Right cardiac atrium (tissue), 5 donors: ENCODE measurements around the gene USP25. TPM values are rescaled to one million over a fixed set of nuclear protein-coding genes. Genes with fewer than 3 reads are reported as not detected.
A peak's percentile ranks its signal among the peaks of the same experiment; 100 is the strongest.

Experiments used
- ATAC-seq, 2 donors: fragments of 200-7000 bp; cut with Tn5 transposase; one replicate each; pipeline versions ENCODE4 v1.8.0 to v1.9.1; 2020; ENCODE audit warnings: moderate library complexity in 2 of 2, mild to moderate bottlenecking in 1 of 2
- DNase-seq, 3 donors: peaks; one replicate each; pipeline ENCODE4 v3.0.0-alpha.2; 2020
- H3K27ac ChIP-seq: one replicate; pipeline ENCODE4 v1.5.1; 2013; ENCODE audit warnings: mild to moderate bottlenecking, low read length, control low read depth, moderate library complexity
- H3K27me3 ChIP-seq: one replicate; pipeline ENCODE4 v1.6.1; 2013; ENCODE audit not compliant: control insufficient read depth, insufficient read depth
- H3K4me1 ChIP-seq: one replicate; pipeline ENCODE4 v1.6.1; 2013; ENCODE audit warnings: low read length; ENCODE audit not compliant: control insufficient read depth, insufficient read depth
- H3K4me3 ChIP-seq: one replicate; pipeline ENCODE4 v1.5.1; 2013; ENCODE audit warnings: low read length, control low read depth
- H3K9me3 ChIP-seq: one replicate; pipeline ENCODE4 v1.6.1; 2013; ENCODE audit warnings: low read length; ENCODE audit not compliant: control insufficient read depth
- WGBS: extraction: QIAGEN DNeasy Blood & Tissue Kit; methylation state at CpG from one replicate; pipeline ENCODE4 v1.1.7; 2013; 5-methylcytosine and 5-hydroxymethylcytosine counted together
- intact Hi-C, 4 donors: fragments of 100-400 bp; cut with DNase I; formaldehyde crosslinking; loops; one replicate each; pipeline versions ENCODE4 v1.11.0 to v1.14.0; 2022 to 2023
- polyA plus RNA-seq: library from polyadenylated mRNA; stranded (reverse); fragments of 200-250 nt; gene quantifications from one replicate; pipeline ENCODE4 v1.2.3, GENCODE V29; 2013
- total RNA-seq, 4 donors: library from RNA; stranded (reverse); fragmentation: NEBNext Ultra II Directional; extraction: Animal tissue kit (Norgen Biotek cat#: 25700); gene quantifications; one replicate each; pipeline ENCODE4 v1.2.1, GENCODE V29; 2021
- donor health status: healthy with polysubstance abuse.
- donor health status: DM: no; HTN: yes; CAD: no.
- donor health status: DM: no; HTN: no; CAD: no.
- donor health status: DM: no; HTN: yes; CAD: no; lungs with severe emphysema.
- donor health status: DM: yes; HTN: yes; CAD: no.

USP25 gene
- total and polyA plus RNA-seq, 5 donors: 31.5 to 60.6 (median 48.7) TPM

GRCh38 chr21:15761507-15762100, 31.8 kb downstream of the USP25 start:
- ATAC-seq: no peak
- intact Hi-C loops: no loop called here
- Histone ChIP-seq H3K27me3 (no peaks in the 10 kb centered on the region), H3K9me3 (no peaks in the 10 kb centered on the region), H3K4me1 (peaks cover 4% of the 10 kb centered on the region), H3K4me3 (no peak overlapping the region), H3K27ac (no peak overlapping the region)
- 87% methylated on average over 7 of the region's 7 CpGs for whole genome bisulfite sequencing
- no peak for DNase-seq

- peaks cover 5% of the 10 kb centered on the region for H3K4me1 ChIP-seq
- no peak for ATAC-seq
- H3K27me3 ChIP-seq: no peaks in the 10 kb centered on the region
- 94% methylated on average over 1 of the region's 1 CpG for WGBS
- no peak overlapping the region for H3K4me3 ChIP-seq
- DNase-seq: no peak
- no peaks in the 10 kb centered on the region for H3K9me3 ChIP-seq
- H3K27ac ChIP-seq: no peak overlapping the region
- intact Hi-C loops: no loop called here
Observed at GRCh38 chr21:15763359-15763758, 33.6 kb downstream of the USP25 start.

- Histone ChIP-seq H3K4me3 (no peak overlapping the region), H3K4me1 (peaks cover 3% of the 10 kb centered on the region), H3K27ac (no peak overlapping the region), H3K27me3 (no peaks in the 10 kb centered on the region), H3K9me3 (no peaks in the 10 kb centered on the region)
- 55% methylated on average over 3 of the region's 3 CpGs for WGBS
- intact Hi-C loops: no loop called here
- no peak for ATAC-seq
- DNase-seq: no peak
Observed at GRCh38 chr21:15764878-15765277, 35.1 kb downstream of the USP25 start.

- no peak for DNase-seq
- intact Hi-C loops: no loop called here
Observed at GRCh38 chr21:15766952-15767603, 37.3 kb downstream of the USP25 start.

GRCh38 chr21:15768045-15768601, 38.3 kb downstream of the USP25 start:
- ATAC-seq (no peak), DNase-seq (no peak)
- Histone ChIP-seq H3K27ac (no peak overlapping the region), H3K27me3 (no peaks in the 10 kb centered on the region), H3K4me1 (peaks cover 2% of the 10 kb centered on the region), H3K4me3 (no peak overlapping the region), H3K9me3 (no peaks in the 10 kb centered on the region)
- 83% methylated on average over 5 of the region's 5 CpGs for WGBS
- intact Hi-C loops: no loop called here

More at GRCh38 chr21:15766952-15767603, 37.3 kb downstream of the USP25 start:
- Histone ChIP-seq H3K27ac (no peak overlapping the region), H3K27me3 (no peaks in the 10 kb centered on the region), H3K4me3 (no peak overlapping the region), H3K9me3 (no peaks in the 10 kb centered on the region), H3K4me1 (peaks cover 2% of the 10 kb centered on the region)
- peak in 1 of 2 donors; percentile 57 for ATAC-seq
- WGBS: 61% methylated on average over 1 of the region's 1 CpG

GRCh38 chr21:15768853-15769252, 39.1 kb downstream of the USP25 start:
- intact Hi-C loops: no loop called here
- Histone ChIP-seq H3K4me3 (no peak overlapping the region), H3K9me3 (no peaks in the 10 kb centered on the region), H3K27ac (no peak overlapping the region), H3K4me1 (peaks cover 3% of the 10 kb centered on the region), H3K27me3 (no peaks in the 10 kb centered on the region)
- no peak for ATAC-seq
- WGBS: 91% methylated on average over 2 of the region's 2 CpGs
- no peak for DNase-seq

- Histone ChIP-seq H3K9me3 (no peaks in the 10 kb centered on the region), H3K4me3 (no peak overlapping the region), H3K27me3 (no peaks in the 10 kb centered on the region), H3K4me1 (peaks cover 3% of the 10 kb centered on the region), H3K27ac (no peak overlapping the region)
- no peak for ATAC-seq
- intact Hi-C loops: no loop called here
- 95% methylated on average over 6 of the region's 6 CpGs for WGBS
- no peak for DNase-seq
Observed at GRCh38 chr21:15771311-15771710, 41.5 kb downstream of the USP25 start.

GRCh38 chr21:15772654-15773053, 42.9 kb downstream of the USP25 start:
- intact Hi-C loops: no loop called here
- Histone ChIP-seq H3K27me3 (no peaks in the 10 kb centered on the region), H3K27ac (no peak overlapping the region), H3K4me3 (no peak overlapping the region), H3K4me1 (peaks cover 2% of the 10 kb centered on the region), H3K9me3 (no peaks in the 10 kb centered on the region)
- no peak for DNase-seq
- 96% methylated on average over 3 of the region's 3 CpGs for WGBS
- no peak for ATAC-seq

- intact Hi-C loops: no loop called here
- DNase-seq (no peak), ATAC-seq (no peak)
- H3K27ac ChIP-seq: no peak overlapping the region
- H3K27me3 ChIP-seq: no peaks in the 10 kb centered on the region
- 87% methylated on average over 3 of the region's 3 CpGs for WGBS
- no peaks in the 10 kb centered on the region for H3K9me3 ChIP-seq
- no peak overlapping the region for H3K4me3 ChIP-seq
- H3K4me1 ChIP-seq: peaks cover 2% of the 10 kb centered on the region
Observed at GRCh38 chr21:15774590-15774989, 44.8 kb downstream of the USP25 start.

- no peak for DNase-seq
- H3K27ac ChIP-seq: no peak overlapping the region
- no peak overlapping the region for H3K4me3 ChIP-seq
- no peaks in the 10 kb centered on the region for H3K9me3 ChIP-seq
- 98% methylated on average over 4 of the region's 4 CpGs for WGBS
- H3K27me3 ChIP-seq: no peaks in the 10 kb centered on the region
- peaks cover 2% of the 10 kb centered on the region for H3K4me1 ChIP-seq
- intact Hi-C loops: no loop called here
- no peak for ATAC-seq
Observed at GRCh38 chr21:15775291-15775690, 45.5 kb downstream of the USP25 start.

GRCh38 chr21:15775981-15776380, 46.2 kb downstream of the USP25 start:
- H3K4me3 ChIP-seq: no peak overlapping the region
- peaks cover 2% of the 10 kb centered on the region for H3K4me1 ChIP-seq
- H3K27ac ChIP-seq: no peak overlapping the region
- no peaks in the 10 kb centered on the region for H3K9me3 ChIP-seq
- DNase-seq: no peak
- no peaks in the 10 kb centered on the region for H3K27me3 ChIP-seq
- no peak for ATAC-seq
- intact Hi-C loops: no loop called here
